Vagina (tissue), 2 donors: ENCODE measurements around the gene NDUFA7.

Experiments
- POLR2A ChIP-seq, 2 donors: fragments of 450-650 bp; IDR thresholded peaks; one replicate each; pipeline ENCODE4 v1.6.1; 2017; ENCODE audit warnings: antibody characterized with exemption in 2 of 2, mild to moderate bottlenecking in 2 of 2, moderate library complexity in 2 of 2
- TF ChIP-seq, protein P1 (sequence below), 3 experiments: fragments of 450-650 bp in 2 of 3; fragments of 200-600 bp in 1 of 3; sonication (generic) in 1 of 3; IDR thresholded peaks; one replicate each; pipeline ENCODE4 v1.5.1; 2017 to 2019; ENCODE audit warnings: antibody characterized with exemption in 3 of 3, mild to moderate bottlenecking in 2 of 3, moderate library complexity in 2 of 3

DNA sequence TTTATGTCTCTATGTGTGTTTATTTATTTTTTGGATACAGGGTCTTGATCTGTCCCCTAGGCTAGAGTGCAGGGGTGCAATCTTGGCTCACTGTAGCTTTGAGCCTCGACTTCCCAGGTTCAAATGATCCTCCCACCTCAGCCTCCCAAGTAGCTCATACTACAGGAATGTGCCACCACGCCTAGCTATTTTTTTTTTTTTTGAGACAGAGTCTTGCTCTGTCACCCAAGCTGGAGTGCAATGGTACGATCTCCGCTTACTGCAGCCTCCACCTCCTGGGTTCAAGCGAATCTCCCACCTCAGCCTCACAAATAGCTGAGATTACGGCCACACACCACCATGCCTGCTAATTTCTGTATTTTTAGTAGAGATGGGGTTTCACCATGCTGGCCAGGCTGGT, 37.8 kb upstream of the NDUFA7 start:
- TF ChIP-seq POLR2A (IDR thresholded peaks at IDR 0.05): no peak
- TF ChIP-seq, protein P1, sequence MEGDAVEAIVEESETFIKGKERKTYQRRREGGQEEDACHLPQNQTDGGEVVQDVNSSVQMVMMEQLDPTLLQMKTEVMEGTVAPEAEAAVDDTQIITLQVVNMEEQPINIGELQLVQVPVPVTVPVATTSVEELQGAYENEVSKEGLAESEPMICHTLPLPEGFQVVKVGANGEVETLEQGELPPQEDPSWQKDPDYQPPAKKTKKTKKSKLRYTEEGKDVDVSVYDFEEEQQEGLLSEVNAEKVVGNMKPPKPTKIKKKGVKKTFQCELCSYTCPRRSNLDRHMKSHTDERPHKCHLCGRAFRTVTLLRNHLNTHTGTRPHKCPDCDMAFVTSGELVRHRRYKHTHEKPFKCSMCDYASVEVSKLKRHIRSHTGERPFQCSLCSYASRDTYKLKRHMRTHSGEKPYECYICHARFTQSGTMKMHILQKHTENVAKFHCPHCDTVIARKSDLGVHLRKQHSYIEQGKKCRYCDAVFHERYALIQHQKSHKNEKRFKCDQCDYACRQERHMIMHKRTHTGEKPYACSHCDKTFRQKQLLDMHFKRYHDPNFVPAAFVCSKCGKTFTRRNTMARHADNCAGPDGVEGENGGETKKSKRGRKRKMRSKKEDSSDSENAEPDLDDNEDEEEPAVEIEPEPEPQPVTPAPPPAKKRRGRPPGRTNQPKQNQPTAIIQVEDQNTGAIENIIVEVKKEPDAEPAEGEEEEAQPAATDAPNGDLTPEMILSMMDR (IDR thresholded peaks at IDR 0.05): no peak
